ENCODE data around the gene IL18RAP. TPM values are rescaled to one million over a fixed set of nuclear protein-coding genes. Genes with fewer than 3 reads are reported as not detected.

The IL18RAP gene, protein sequence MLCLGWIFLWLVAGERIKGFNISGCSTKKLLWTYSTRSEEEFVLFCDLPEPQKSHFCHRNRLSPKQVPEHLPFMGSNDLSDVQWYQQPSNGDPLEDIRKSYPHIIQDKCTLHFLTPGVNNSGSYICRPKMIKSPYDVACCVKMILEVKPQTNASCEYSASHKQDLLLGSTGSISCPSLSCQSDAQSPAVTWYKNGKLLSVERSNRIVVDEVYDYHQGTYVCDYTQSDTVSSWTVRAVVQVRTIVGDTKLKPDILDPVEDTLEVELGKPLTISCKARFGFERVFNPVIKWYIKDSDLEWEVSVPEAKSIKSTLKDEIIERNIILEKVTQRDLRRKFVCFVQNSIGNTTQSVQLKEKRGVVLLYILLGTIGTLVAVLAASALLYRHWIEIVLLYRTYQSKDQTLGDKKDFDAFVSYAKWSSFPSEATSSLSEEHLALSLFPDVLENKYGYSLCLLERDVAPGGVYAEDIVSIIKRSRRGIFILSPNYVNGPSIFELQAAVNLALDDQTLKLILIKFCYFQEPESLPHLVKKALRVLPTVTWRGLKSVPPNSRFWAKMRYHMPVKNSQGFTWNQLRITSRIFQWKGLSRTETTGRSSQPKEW
- 0.02 to 0.06 TPM in 2 of 5 replicates, not detected in the others for total RNA-seq (2022; extraction: Qiagen RNA extraction; ENCODE audit: low read depth)

DNA sequence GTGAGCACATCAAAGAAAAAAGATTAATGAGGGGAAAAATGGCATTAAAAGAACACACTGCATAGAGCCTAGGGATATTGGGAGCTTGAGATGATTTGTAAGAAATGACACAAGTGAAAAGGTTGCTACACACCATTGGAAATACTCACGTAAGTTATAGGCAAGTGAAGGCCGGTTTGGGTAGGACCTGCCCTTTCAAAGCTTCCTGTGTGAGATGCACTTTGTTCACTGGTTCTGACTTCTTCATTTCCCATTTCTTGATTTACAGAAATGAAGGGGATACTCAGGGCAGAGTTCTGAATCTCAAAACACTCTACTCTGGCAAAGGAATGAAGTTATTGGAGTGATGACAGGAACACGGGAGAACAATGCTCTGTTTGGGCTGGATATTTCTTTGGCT lies at the start of gene IL18RAP:
IL18RAP (plus strand) TSS at position 251 of the 400 bp plus-strand sequence; CDS start at position 369, 118 bp downstream.

GRCh38 chr2:102473020-102473419 lies 50.1 kb downstream of the IL18RAP start, which contains the start of gene SLC9A4:
SLC9A4 (plus strand) TSS chr2:102473226; CDS start chr2:102473760, 534 bp downstream.

Other genes starting within 250 kb of the IL18RAP start
- gene IL1RL2, start 236.1 kb upstream of the IL18RAP start, total RNA-seq (2022; extraction: Qiagen RNA extraction; ENCODE audit: low read depth) = not detected in 5 replicates
- 0.84 to 1.6 TPM (median 1.1 TPM) in 5 replicates for gene IL1RL1, start 111.6 kb upstream of the IL18RAP start, total RNA-seq (2022; extraction: Qiagen RNA extraction; ENCODE audit: low read depth)
- 0.47 to 1.4 TPM (median 0.95 TPM) in 5 replicates for gene IL18R1, start 67.4 kb upstream of the IL18RAP start, total RNA-seq (2022; extraction: Qiagen RNA extraction; ENCODE audit: low read depth)
- not detected in 5 replicates for gene SLC9A4, start 50.1 kb downstream of the IL18RAP start, total RNA-seq (2022; extraction: Qiagen RNA extraction; ENCODE audit: low read depth)
- 2.7 to 4.3 TPM (median 3.6 TPM) in 5 replicates for gene SLC9A2, start 196.4 kb downstream of the IL18RAP start, total RNA-seq (2022; extraction: Qiagen RNA extraction; ENCODE audit: low read depth)